Mesothelial cell of epicardium (in vitro differentiated cells): ENCODE results near the gene UTS2B. TPM values are rescaled to one million over a fixed set of nuclear protein-coding genes. Genes with fewer than 3 reads are reported as not detected.
A peak's percentile ranks its signal among the peaks of the same experiment; 100 is the strongest.

Experiments
- DNase-seq, 2 experiments: peaks; one replicate each; pipeline ENCODE4 v3.0.0; 2021; ENCODE audit warnings: low spot score in 2 of 2; ENCODE audit not compliant: unreplicated experiment in 2 of 2
- H3K27ac Mint-ChIP-seq: 2 replicates; pipeline ENCODE4 v1.8.0; 2021; ENCODE audit warnings: mixed read lengths
- H3K27me3 Mint-ChIP-seq: 2 replicates; pipeline ENCODE4 v1.8.0; 2021; ENCODE audit warnings: low read depth, mixed read lengths
- H3K36me3 Mint-ChIP-seq: 2 replicates; pipeline ENCODE4 v1.8.0; 2021; ENCODE audit warnings: mixed read lengths
- H3K4me1 Mint-ChIP-seq: 2 replicates; pipeline ENCODE4 v1.8.0; 2021; ENCODE audit warnings: mixed read lengths
- H3K4me3 Mint-ChIP-seq: 2 replicates; pipeline ENCODE4 v1.8.0; 2021; ENCODE audit warnings: mild to moderate bottlenecking, moderate library complexity, mixed read lengths
- H3K9me3 Mint-ChIP-seq: 2 replicates; pipeline ENCODE4 v1.8.0; 2021; ENCODE audit warnings: mixed read lengths
- total RNA-seq: library from RNA; stranded (reverse); gene quantifications from 3 replicates; pipeline ENCODE4 v1.2.1, GENCODE V29; 2021
- TF ChIP-seq, protein P1 (sequence below): fragments of 200-600 bp; sonication (generic); IDR thresholded peaks from one replicate; pipeline ENCODE4 v1.5.0; 2021; ENCODE audit warnings: antibody characterized with exemption; ENCODE audit not compliant: unreplicated experiment

The UTS2B gene
- total RNA-seq, 1 donor from 2014 or later: 0.60 TPM

DNA sequence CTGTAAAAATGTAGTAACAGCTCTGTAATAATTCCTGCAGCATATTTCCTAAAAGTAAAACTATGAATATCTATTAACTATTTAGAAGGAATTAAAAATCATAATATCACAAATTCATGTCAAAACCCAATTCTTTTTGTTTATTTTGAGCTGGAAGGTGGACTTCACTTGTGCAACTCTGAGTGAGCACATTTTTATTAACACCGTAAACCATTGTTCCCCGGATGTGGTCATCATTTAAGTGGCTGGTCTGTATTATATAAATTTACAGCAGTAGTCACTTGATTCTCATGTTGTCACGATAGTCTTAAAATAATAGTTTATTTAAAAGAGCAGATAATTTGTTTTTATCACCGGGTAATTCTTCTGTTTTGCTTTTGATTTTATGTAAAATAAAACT, 43.0 kb upstream of the UTS2B start:
- H3K9me3 Mint-ChIP-seq: no peaks in the 10 kb centered on the region
- no peak overlapping the region for H3K27ac Mint-ChIP-seq
- TF ChIP-seq, protein P1, sequence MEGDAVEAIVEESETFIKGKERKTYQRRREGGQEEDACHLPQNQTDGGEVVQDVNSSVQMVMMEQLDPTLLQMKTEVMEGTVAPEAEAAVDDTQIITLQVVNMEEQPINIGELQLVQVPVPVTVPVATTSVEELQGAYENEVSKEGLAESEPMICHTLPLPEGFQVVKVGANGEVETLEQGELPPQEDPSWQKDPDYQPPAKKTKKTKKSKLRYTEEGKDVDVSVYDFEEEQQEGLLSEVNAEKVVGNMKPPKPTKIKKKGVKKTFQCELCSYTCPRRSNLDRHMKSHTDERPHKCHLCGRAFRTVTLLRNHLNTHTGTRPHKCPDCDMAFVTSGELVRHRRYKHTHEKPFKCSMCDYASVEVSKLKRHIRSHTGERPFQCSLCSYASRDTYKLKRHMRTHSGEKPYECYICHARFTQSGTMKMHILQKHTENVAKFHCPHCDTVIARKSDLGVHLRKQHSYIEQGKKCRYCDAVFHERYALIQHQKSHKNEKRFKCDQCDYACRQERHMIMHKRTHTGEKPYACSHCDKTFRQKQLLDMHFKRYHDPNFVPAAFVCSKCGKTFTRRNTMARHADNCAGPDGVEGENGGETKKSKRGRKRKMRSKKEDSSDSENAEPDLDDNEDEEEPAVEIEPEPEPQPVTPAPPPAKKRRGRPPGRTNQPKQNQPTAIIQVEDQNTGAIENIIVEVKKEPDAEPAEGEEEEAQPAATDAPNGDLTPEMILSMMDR: no peak
- peaks cover 29% of the 10 kb centered on the region for H3K36me3 Mint-ChIP-seq
- H3K4me1 Mint-ChIP-seq: peaks cover 43% of the 10 kb centered on the region
- H3K4me3 Mint-ChIP-seq: no peak overlapping the region
- no peaks in the 10 kb centered on the region for H3K27me3 Mint-ChIP-seq
- no peak for DNase-seq

DNA sequence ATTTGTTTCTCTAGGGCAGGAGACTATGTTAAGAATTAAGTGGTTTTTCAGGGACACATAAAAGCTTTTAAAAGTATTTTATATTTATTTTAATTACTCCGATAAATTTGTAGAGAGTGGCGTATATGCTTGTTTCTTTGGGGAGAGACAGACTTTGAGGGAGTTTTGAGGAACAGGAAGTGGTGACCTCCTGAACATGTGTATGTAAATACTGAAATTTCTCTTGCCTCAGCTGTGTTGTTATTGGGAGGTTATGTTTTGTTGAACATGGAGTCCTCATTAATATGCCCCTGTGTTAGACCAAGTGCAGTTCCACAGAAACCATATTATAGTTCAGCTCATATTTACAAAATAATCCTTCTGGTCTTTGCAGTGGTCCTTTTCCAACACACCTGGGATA, 41.8 kb upstream of the UTS2B start:
- H3K4me1 Mint-ChIP-seq: peaks cover 34% of the 10 kb centered on the region
- H3K9me3 Mint-ChIP-seq: no peaks in the 10 kb centered on the region
- peak overlapping the region; percentile 18 for H3K27ac Mint-ChIP-seq
- TF ChIP-seq, protein P1: no peak
- peaks cover 31% of the 10 kb centered on the region for H3K36me3 Mint-ChIP-seq
- no peaks in the 10 kb centered on the region for H3K27me3 Mint-ChIP-seq
- no peak for DNase-seq
- no peak overlapping the region for H3K4me3 Mint-ChIP-seq

DNA sequence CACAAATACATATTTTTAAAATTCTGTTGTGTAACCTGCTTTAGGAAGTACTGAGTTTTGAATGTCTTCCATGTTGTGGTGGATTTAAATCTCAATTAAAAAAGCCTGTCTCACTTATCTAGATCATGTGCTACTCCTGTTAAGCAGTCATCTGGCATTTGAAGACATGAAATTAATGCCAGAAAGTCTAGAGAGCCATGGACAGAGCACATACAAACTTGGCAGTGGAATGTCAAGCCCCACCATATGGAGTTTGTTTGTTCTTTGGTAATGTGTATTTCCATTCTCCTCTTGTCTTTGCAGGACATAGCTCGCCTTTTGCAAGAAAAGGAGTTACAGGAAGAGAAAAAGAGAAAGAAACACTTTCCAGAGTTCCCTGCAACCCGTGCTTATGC, 39.3 kb upstream of the UTS2B start:
- Mint-ChIP-seq H3K9me3 (no peaks in the 10 kb centered on the region), H3K4me1 (peaks cover 26% of the 10 kb centered on the region), H3K36me3 (peaks cover 24% of the 10 kb centered on the region), H3K27me3 (no peaks in the 10 kb centered on the region), H3K27ac (peak overlapping the region; percentile 88), H3K4me3 (no peak overlapping the region)
- no peak for DNase-seq
- TF ChIP-seq, protein P1: no peak

DNA sequence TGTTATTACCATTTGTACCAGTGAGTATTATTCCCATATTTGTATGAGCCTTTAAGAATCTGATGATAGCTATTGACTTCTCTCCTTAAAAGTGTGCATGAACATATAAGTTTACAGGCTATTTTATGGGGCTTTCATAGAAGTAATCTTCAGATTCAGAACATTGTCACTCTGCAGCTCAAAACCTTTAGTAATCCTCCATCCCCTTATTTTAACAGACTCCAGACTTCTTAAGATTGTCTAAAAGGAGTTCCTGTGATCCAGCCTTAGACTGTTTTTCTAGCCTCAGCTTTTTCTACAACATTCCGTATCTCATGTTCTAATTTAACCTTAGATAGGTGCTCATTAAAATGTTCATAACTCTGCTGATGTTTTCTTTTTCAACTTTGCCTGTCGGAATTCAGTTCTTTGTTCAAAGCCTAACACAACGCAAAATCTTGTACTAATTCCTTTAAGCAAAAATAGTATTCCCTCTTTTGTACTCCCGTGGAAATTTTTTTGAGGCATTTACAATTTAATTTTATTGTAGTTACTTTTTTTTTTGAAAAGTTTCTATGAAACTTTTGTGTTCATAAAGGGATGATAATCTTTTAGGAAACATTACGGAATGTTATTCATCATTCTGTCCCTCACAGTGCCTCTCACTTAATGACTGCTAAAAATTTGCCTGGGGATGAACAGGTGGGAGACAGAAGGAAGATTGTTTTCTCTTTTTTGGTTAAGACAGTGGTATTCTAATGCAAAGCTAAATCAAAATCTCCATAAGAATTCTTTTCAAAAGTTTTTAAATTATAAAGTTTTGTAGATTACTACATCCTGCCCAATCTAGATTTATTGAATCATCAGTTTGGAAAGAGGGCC, 38.7 kb upstream of the UTS2B start:
- Mint-ChIP-seq H3K36me3 (peaks cover 24% of the 10 kb centered on the region), H3K27ac (peak overlapping the region; percentile 88), H3K9me3 (no peaks in the 10 kb centered on the region), H3K27me3 (no peaks in the 10 kb centered on the region), H3K4me1 (peaks cover 25% of the 10 kb centered on the region), H3K4me3 (no peak overlapping the region)
- TF ChIP-seq, protein P1: no peak
- no peak for DNase-seq

DNA sequence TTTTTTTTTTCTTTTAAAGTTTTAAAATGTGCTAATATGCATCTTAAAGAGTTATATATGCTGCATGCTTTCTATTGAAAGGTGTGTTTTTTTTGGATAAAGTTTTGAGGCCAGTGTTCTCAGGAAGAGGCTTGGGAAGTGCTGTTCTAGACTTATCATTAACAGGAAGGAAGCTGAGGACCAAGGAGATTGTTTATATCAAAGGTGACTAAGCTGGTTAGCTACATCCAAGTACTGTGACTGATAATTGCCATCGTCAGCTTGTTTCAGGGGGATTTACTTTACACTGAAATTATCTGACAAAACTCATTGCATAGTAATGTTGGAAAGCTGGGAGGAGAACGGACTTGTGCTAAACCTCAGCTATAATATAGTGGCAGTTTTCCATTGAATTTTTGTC, 36.3 kb upstream of the UTS2B start:
- DNase-seq: no peak
- TF ChIP-seq, protein P1: no peak
- Mint-ChIP-seq H3K4me1 (peaks cover 20% of the 10 kb centered on the region), H3K27ac (no peak overlapping the region), H3K4me3 (no peak overlapping the region), H3K27me3 (no peaks in the 10 kb centered on the region), H3K36me3 (peaks cover 32% of the 10 kb centered on the region), H3K9me3 (no peaks in the 10 kb centered on the region)
